ENCODE results near the gene UBE2H. TPM values are rescaled to one million over a fixed set of nuclear protein-coding genes. Genes with fewer than 3 reads are reported as not detected.

The UBE2H gene
- total RNA-seq, 4 donors from 2014 or later = 89.3 to 95.8 (median 90.9) TPM

GRCh38 chr7:129858490-129858889 is 94.3 kb downstream of the UBE2H start:
- TF ChIP-seq CTCF (IDR thresholded peaks at IDR 0.05; ENCODE audit: low read depth) = no peak

- no peak for TF ChIP-seq CTCF (IDR thresholded peaks at IDR 0.05; ENCODE audit: low read depth)
Observed at GRCh38 chr7:129857313-129857712, 95.4 kb downstream of the UBE2H start.

- no peak for TF ChIP-seq CTCF (IDR thresholded peaks at IDR 0.05; ENCODE audit: low read depth)
Observed at GRCh38 chr7:129855935-129856717, 96.6 kb downstream of the UBE2H start.

- TF ChIP-seq CTCF (IDR thresholded peaks at IDR 0.05; ENCODE audit: low read depth) = no peak
Observed at GRCh38 chr7:129855234-129855673, 97.5 kb downstream of the UBE2H start.

GRCh38 chr7:129854401-129854800 is 98.4 kb downstream of the UBE2H start:
- no peak for TF ChIP-seq CTCF (IDR thresholded peaks at IDR 0.05; ENCODE audit: low read depth)

DNA sequence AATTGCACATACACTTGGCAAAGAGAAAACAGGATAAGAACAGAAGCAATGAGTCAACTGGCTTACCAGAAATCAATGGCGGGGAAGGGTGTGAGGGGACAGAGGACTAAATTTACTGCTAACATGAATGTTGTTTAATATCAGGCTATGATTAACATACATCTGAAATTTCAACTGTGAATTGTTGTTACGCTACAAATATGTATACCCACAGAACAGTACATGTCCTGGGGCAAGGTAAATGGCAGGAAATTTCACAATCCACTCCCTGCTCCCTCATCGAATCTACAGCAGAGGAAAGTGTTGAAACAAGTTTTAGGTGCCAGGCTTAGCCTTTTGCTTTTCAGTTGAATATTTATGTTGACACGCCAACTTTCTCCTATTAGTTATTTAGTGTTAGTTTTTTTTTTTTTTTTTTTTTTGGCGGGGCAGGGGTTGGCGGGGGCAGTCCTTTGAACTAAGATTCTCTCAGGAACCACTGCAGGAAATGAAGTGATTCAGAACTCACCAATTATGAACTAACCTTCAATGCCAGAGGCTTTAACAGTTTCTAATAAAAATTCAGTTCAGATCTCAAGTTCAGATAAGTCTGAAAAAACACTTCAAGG is 99.0 kb downstream of the UBE2H start:
- TF ChIP-seq CTCF (IDR thresholded peaks at IDR 0.05; ENCODE audit: low read depth) = no peak

DNA sequence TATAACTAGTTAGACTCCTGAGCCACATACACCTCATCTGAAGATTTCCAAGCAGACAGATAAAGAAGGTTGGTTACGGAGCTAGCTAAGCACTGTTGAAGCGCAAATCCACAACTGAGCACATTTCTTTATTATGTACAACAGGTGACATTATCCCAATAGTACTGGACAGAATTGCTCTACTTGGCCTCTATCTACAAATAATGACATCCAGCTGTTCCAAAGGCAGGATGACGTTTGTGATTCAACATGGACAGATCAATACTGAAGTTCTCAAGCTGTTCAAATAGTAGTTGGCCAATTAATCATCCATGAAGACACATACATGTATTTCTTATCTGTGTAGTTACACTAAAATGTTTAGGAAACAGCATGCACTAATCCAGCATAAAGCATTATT is 101.0 kb downstream of the UBE2H start:
- TF ChIP-seq CTCF (IDR thresholded peaks at IDR 0.05; ENCODE audit: low read depth) = no peak
